22Rv1 (cell line): ENCODE data around the gene ATP2B3.

Experiments
- H3K27ac ChIP-seq: fragments of 450-650 bp; 2 replicates; pipeline ENCODE4 v1.5.1; 2017
- CTCF ChIP-seq: fragments of 450-650 bp; IDR thresholded peaks from 2 replicates; pipeline ENCODE4 v1.5.1; 2017; ENCODE audit warnings: mild to moderate bottlenecking
- ZFX ChIP-seq: fragments of 450-650 bp; IDR thresholded peaks from 2 replicates; pipeline ENCODE4 v1.6.1; 2017; ENCODE audit warnings: antibody characterized with exemption, borderline replicate concordance

The ATP2B3 gene

GRCh38 chrX:153588021-153588781 is 70.8 kb downstream of the ATP2B3 start:
- H3K27ac ChIP-seq, result no peak overlapping the region
- TF ChIP-seq CTCF (no peak), ZFX (no peak)

- no peak for TF ChIP-seq ZFX
- no peak overlapping the region for H3K27ac ChIP-seq
These were observed 71.5 kb downstream of the ATP2B3 start for GRCh38 chrX:153588782-153589446.

- H3K27ac ChIP-seq, result no peak overlapping the region
- TF ChIP-seq CTCF, result no peak
- TF ChIP-seq ZFX, result no peak
These were observed 73.8 kb downstream of the ATP2B3 start for GRCh38 chrX:153590961-153591956.

- TF ChIP-seq ZFX (no peak), CTCF (no peak)
- no peak overlapping the region for H3K27ac ChIP-seq
These were observed 74.8 kb downstream of the ATP2B3 start for GRCh38 chrX:153592091-153592833.

- H3K27ac ChIP-seq, result no peak overlapping the region
- TF ChIP-seq CTCF, result no peak
- no peak for TF ChIP-seq ZFX
These were observed 75.7 kb downstream of the ATP2B3 start for GRCh38 chrX:153592966-153593688.

- no peak for TF ChIP-seq CTCF
- TF ChIP-seq ZFX, result no peak
- H3K27ac ChIP-seq, result no peak overlapping the region
These were observed 76.5 kb downstream of the ATP2B3 start for GRCh38 chrX:153593811-153594500.
